Measurements from ENCODE around the gene DCAF15. TPM values are rescaled to one million over a fixed set of nuclear protein-coding genes. Genes with fewer than 3 reads are reported as not detected.

Gene DCAF15
- total RNA-seq, 1 donor from 2014 or later, result 30.0 TPM

- no peak for DNase-seq (ENCODE audit: low spot score)
Measured at GRCh38 chr19:13931391-13932148, 20.7 kb upstream of the DCAF15 start.

DNA sequence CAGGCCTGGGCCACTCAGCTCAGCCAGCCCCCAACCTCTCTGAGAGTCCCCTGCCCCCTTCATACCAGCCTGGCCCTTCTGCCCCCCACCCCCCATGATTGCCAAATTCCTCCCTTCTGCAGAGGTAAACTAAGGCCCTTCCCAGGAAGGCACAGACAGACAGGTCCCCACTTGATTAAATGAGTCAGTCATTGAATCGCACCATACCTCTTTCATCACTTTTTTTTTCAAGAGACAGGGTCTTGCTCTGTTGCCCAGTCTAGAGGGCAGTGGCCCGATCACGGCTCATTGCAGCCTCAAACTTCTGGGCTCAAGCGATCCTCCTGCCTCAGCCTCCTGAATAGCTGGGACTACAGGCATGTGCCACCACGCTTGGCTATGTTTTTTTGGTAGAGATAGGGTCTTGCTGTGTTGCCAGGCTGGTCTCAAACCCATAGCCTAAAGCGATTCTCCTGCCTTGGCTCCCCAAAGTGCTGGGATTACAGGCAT, 20.1 kb upstream of the DCAF15 start:
- no peak for DNase-seq (ENCODE audit: low spot score)

- no peak for DNase-seq (ENCODE audit: low spot score)
Measured at GRCh38 chr19:13932911-13933393, 19.4 kb upstream of the DCAF15 start.

DNA sequence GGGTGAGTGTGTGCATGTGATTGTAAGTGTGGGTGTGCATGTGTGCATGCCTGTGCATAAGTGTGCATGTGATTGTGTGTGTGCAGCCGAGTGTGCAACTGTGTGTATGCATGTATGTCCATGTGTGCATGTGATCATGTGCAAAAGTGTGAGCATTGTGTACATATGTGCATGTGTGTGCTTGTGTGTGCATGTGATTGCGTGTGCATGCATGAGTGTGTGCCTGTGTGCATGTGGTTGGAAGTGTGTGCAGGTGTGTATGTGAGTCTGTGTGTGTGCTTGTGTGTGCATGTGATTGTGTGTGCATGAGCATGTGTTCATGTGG, 17.6 kb upstream of the DCAF15 start:
- no peak for DNase-seq (ENCODE audit: low spot score)

DNA sequence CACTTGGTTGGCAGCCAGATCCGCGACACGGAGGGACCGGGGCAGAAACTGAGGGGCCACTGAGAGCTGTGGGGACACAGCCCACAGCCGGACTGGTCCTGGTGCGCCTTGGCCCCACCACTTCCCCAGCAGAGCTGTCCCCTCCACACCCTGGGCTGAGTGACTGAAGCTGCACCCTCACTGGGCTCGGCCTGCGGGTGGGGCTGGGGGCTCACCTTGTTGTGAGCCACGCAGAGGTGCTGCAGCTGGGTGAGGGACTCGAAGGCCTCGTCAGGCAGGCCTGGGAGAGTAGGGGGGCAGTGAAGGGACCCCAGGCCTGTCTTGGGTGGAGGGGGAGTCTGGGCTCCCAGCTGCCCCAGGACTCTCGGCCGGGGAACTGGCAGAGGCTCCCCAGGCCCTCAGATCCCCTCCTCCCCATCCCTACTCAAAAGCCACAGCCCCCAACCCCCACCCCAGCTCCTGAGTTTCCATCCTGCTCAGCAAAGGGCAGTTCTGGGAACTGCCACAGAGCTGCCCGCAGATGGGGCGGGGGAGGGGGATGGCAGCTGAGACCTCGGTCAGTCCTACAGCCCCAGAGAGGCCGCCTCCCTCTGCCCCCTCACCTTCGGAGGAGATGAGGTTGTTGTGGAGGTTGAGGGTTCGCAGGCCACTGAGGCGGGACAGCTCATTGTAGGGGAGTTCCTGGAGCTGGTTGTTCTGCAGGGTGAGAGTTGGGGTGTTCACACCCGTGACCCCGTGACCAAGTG, 16.4 kb upstream of the DCAF15 start:
- no peak for DNase-seq (ENCODE audit: low spot score)

- no peak for DNase-seq (ENCODE audit: low spot score)
Measured at GRCh38 chr19:13937479-13938300, 14.6 kb upstream of the DCAF15 start.

DNA sequence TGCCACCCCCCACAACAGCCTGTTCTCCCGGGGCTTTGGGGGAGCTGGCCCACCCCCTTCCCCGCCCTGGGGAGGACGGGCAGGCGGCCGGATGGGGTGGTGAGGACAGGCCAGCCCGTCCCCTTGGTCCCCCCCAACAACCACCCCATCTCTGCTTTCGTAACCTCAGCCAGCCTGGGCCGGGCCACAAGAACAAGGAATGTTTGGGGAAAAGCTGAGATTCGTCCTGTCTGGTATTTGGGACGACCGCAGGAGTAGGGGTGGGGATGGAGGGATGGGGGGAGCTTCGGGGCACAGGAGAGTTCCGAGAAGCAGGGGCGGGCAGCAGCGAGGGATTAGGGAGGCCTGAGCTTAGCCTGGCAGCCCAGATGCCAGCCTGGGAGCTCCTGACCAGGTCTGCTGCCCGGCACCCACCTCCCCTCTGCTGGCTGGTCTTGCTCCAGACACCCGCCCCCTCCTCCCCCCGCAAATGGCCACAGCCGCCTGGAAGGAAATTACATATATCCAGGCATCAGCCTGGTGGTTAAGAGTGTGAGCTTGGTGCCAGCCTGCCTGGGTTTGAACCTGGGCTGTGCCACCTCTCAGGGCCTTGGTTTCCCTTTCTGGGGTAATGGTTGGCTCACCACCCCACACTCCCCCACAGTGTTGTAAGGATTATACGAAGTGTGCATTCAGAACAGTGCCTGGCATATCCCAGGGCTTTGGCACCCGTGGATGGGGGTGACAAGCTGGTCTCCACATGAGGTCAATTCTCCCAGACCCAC, 13.8 kb upstream of the DCAF15 start, which contains the start of gene PODNL1:
Gene PODNL1 (minus strand): TSS at position 117 of the 764 bp plus-strand sequence. CDS start 236 bp downstream, outside the sequence.
- no peak for DNase-seq (ENCODE audit: low spot score)

GRCh38 chr19:13942023-13942684, 10.2 kb upstream of the DCAF15 start:
- no peak for DNase-seq (ENCODE audit: low spot score)

GRCh38 chr19:13946414-13946813, 5.9 kb upstream of the DCAF15 start:
- DNase-seq (ENCODE audit: low spot score), result no peak

DNA sequence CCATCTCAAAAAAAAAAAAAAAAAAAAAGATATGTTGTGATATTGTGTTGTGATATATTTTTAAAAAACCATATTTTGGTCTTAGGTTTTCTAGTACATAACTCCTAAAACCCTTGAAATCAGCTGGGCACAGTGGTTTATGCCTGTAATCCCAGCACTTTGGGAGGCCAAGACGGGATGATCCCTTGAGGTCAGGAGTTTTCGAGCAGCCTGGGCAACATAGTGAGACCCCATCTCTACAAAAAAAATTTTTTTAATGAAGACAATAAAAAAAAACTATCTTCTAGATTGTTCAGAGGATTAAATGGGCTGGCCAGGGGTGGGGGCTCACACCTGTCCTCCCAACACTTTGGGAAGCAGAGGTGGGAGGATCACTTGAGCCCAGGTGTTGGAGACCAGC, 1.3 kb upstream of the DCAF15 start:
- DNase-seq (ENCODE audit: low spot score), result no peak

- DNase-seq (ENCODE audit: low spot score), result no peak
Measured at GRCh38 chr19:13951799-13952153, 533 bp upstream of the DCAF15 start.

DNA sequence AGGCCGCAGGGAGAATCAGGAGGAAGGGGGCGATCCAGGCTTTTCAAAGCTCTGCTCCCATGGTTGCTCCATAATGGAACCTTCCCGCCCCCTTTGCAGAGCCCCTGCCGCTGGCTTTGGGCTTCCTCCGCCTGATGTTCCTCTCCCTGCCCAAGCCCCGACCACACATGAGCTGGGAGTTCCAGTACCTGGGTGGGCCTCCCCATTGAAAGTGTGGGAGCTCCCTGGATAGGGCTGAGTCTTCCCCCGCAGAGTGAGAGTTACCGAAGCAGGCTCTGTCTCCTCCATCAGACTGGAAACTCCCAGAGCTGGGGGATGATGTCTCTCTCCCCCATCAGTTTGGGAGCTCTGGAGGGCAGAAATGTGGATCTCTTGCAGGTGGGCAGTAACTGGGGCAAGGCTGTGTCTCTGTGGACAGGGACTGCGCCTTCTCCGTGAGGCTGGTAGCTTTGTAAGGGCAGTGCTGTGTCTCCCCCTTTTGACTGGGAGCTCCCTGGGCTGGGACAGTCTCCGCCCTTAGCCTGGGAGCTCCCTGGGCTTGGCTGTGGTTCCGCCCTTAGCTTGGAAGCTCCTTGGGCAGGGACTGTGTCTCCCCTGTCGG, 722 bp downstream of the DCAF15 start:
- DNase-seq (ENCODE audit: low spot score), result no peak

- no peak for DNase-seq (ENCODE audit: low spot score)
Measured at GRCh38 chr19:13954185-13954584, 1.9 kb downstream of the DCAF15 start.

DNA sequence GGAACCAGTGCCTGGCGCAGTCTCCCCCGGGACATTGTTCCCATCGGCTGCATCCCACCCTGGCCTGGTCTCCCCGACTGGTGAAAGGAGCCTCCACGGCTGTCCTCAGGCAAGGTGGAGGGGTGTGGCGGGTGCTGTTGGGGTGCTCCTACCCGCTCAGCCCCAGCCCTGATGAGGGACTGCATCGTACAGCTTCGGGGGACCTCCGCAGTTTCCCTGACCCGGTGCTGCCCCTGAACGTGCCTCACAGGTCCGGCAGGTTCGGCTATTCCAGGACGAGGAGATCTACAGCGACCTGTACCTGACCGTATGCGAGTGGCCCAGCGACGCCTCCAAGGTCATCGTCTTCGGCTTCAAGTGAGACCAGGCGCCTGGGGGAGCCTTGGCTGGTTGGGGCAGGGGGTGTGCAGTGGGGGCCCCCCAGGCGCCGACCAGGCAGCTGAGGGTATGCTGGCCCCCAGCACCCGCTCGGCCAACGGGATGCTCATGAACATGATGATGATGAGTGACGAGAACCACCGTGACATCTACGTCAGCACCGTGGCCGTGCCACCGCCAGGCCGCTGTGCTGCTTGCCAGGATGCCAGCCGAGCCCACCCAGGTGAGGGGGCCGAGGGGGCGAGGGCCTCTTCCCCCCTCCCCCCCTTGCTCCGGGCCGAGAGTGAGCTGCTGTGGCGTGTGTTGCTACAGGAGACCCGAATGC, 3.5 kb downstream of the DCAF15 start:
- DNase-seq (ENCODE audit: low spot score), result no peak

GRCh38 chr19:13956365-13956744, 4.0 kb downstream of the DCAF15 start:
- DNase-seq (ENCODE audit: low spot score), result no peak

- DNase-seq (ENCODE audit: low spot score), result no peak
Measured at GRCh38 chr19:13957051-13957450, 4.7 kb downstream of the DCAF15 start.

DNA sequence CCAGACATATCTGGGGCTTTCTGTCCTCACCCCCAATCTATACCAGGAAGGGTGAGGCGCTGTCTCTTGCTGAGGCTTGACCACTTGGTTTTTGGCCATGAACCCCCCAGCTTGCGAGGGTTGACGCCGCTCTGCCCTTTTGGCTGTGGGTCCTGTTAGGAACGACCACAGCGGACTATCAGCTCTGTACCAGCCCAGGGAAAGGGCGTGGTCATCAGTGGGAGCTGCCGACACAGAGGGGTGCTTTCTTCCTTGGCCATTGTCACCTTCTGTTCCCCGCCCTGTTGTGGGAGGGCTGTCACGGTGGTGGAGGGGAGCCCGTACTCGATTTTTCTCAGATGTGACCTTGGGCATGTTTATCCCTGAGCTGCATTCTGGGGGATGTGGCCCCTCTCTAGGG, 5.7 kb downstream of the DCAF15 start:
- no peak for DNase-seq (ENCODE audit: low spot score)

GRCh38 chr19:13959141-13959961, 7.0 kb downstream of the DCAF15 start:
- DNase-seq (ENCODE audit: low spot score), result no peak

All from ureter (tissue), 1 donor.